ENCODE results near the gene URB1. TPM values are rescaled to one million over a fixed set of nuclear protein-coding genes. Genes with fewer than 3 reads are reported as not detected.
"Not testable (repeated sequence)": the region's sequence is repeated elsewhere in the genome, so short reads cannot be mapped to it uniquely, and the experiment has no call there.

URB1 gene
- total RNA-seq, 1 donor from 2014 or later = 23.1 TPM

- DNase-seq (ENCODE audit: low read depth) = no peak
These were observed 94.1 kb downstream of the URB1 start, which contains the start of gene MRAP for GRCh38 chr21:32298658-32299081. Gene MRAP, plus strand, starts transcription at chr21:32298855. Its CDS starts 117 bp downstream, at chr21:32298972.

DNA sequence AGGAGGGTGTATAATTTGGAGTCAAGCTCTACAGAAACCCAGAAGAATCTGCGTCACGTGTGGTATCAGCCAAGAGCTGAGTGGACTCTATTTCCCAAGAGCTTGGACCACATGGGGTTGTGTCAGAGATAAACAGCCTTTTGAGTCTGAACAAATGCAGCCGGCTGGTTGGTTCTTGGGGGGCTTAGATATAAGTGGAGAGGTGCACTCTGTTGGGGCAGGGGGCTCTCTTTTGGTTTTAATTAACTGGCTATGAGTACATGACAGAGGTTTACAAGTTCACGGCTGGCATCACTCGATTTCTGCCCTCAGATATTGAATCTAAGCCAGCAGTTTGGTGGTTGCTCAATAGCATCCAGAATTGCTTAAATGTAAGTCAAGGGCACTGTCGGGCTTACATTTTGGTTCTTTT lies 94.7 kb downstream of the URB1 start:
- DNase-seq (ENCODE audit: low read depth) = no peak

- DNase-seq (ENCODE audit: low read depth) = no peak
These were observed 95.4 kb downstream of the URB1 start for GRCh38 chr21:32297449-32297848.

DNA sequence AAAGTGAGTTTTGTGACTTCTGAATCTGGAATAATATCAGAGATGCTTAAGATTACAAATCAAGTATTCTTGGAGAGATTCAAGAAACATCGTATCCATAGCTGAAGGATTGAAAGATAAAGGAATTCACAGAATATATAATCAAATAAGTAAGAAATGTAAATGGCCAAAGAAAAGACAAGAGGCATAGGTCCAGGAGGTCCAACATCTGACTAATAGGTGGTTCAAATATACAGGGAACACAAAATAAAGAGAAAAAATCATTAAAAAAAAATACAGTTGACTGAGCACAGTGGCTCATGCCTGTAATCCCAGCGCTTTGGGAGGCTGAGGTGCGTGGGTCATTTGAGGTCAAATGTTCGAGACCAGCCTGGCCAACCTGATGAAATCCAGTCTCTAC lies 107.3 kb downstream of the URB1 start:
- DNase-seq (ENCODE audit: low read depth) = no peak

- no peak for DNase-seq (ENCODE audit: low read depth)
These were observed 109.8 kb downstream of the URB1 start for GRCh38 chr21:32282992-32283391.

DNA sequence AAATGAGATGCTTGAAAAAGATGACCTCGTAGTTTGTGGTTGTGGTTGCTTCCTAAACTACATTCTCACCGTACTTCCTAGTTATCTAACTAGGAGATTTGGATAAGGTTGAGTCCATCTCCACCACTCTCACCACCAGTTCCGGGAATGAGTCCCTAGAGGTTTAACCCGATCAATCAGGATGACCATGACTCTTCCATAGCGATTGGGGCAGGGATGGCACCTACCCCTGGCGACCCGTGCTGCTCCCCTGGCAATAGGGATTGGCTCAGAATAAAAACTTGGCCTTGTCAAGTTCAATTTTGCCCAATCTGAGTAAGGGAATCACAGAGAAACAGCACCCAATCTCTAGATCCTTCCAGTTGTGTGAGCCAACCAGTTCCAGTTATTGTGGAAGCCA lies 111.3 kb downstream of the URB1 start:
- DNase-seq (ENCODE audit: low read depth) = no peak

DNA sequence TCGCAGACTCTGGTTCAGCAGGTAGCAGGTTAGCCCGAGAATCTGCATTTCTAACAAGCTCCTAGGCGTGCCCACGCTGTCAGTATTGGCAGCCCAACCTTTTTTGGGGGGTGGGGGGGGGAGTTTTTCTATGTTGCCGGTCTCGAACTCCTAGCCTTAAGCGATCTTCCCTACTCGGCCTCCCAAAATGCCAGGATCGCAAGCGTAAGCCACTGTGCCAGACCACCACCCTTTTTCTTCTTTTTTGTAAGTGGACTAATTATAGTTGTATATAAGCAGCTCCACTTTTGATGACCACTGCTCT lies 113.5 kb downstream of the URB1 start:
- DNase-seq (ENCODE audit: low read depth) = no peak

DNA sequence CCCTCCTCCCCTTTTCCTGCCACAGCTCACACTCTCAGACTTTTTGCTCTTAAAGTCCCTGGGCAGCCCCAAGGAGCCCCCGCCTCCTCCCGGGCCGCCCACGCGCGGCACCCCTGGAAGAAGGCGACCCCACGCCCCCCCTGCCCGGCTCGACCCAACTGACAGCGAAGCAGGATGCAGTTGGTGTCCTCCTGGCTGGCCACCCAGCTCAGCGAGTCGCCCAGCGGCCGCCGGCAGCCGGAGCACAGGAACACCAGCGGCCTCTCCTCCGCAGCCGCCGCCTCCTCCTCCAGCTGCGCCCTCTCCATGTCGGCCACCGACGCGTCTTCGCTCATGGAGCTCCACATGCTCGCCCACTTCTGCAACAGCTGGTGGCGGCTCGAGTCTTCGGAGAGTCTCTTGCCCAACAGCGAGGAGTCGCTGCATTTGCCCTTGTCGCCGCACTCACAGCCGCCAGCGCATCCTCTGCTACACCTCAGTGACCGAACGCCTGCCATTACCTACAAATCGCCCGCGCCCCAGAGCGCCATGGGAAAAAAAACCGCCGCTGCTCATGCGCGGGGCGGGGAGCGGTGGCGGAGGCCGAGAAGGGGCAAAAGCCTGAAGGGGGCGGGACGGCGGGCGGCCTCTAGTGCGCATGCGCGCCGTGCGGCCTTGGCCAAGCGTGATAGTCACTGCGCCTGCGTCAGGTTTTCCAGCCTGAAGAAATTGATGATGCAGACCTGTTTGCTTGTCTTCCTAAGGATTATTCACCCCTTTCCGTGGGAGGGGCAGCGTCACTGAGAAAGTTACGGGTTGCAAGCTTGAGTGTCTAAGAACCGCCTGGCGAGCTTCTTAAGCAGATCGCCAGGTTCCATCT lies 114.1 kb downstream of the URB1 start, which contains the start of gene MIS18A:
MIS18A (minus strand) TSS at position 532 of the 859 bp plus-strand sequence; CDS start at position 497, 35 bp downstream.
- peak; percentile 97 for DNase-seq (ENCODE audit: low read depth)

DNA sequence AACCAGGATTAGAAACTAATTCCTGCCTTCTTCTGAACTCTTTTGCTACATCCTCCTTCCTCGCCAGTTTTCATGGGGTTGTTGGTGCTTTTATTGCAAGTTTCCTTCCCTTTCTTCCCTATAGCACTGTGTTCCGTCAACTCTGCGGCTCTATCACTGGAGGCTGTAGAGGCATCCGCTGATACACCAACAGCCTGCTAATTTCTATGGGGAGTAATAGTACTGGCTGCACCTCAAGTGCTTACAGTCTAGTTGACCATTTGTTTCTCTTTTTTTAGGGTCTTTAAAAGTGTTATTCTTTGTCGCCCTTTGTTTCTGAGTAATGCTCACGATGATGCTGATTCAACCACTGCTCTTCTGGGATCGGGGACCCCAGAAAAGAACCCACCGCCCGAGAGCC lies 114.7 kb downstream of the URB1 start:
- no peak for DNase-seq (ENCODE audit: low read depth)

GRCh38 chr21:32276671-32277070 lies 116.1 kb downstream of the URB1 start:
- no peak for DNase-seq (ENCODE audit: low read depth)

GRCh38 chr21:32270748-32271147 lies 122.1 kb downstream of the URB1 start:
- no peak for DNase-seq (ENCODE audit: low read depth)

DNA sequence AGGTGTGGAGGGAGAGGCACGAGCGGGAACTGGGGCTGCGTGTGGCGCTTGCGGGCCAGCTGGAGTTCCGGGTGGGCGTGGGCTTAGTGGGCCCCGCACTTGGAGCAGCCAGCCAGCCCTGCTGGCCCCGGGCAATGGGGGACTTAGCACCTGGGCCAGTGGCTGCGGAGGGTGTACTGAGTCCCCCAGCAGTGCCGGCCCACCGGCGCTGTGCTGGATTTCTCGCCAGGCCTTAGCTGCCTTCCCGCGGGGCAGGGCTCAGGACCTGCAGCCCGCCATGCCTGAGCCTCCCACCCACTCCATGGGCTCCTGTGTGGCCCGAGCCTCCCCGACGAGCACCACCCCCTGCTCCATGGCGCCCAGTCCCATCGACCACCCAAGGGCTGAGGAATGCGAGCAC lies 127.5 kb downstream of the URB1 start:
- DNase-seq (ENCODE audit: low read depth) = not testable (repeated sequence)

GRCh38 chr21:32261929-32262328 lies 130.9 kb downstream of the URB1 start:
- no peak for DNase-seq (ENCODE audit: low read depth)

Other genes with a start within 250 kb of the URB1 start
- gene MIS18A, start 114.0 kb downstream of the URB1 start, total RNA-seq = 7.2 and 17.2 TPM in 2 replicates
- gene MRAP, start 94.2 kb downstream of the URB1 start, total RNA-seq = not detected in 2 replicates
- gene EVA1C, start 19.7 kb upstream of the URB1 start, total RNA-seq = 0.69 and 0.70 TPM in 2 replicates
- 0.55 TPM in 1 of 2 replicates, not detected in the other for gene TCP10L, start 192.5 kb upstream of the URB1 start, total RNA-seq
- 32.0 and 36.1 TPM in 2 replicates for gene CFAP298, start 219.4 kb upstream of the URB1 start, total RNA-seq

Data from renal cortical epithelial cell (primary cell).